HEK293T (cell line): ENCODE results near the gene IMPG1.

Experiments
- ARNT ChIP-seq: fragments of 450-650 bp; IDR thresholded peaks from 2 replicates; pipeline ENCODE4 v1.6.1; 2017; ENCODE audit warnings: mild to moderate bottlenecking
- BHLHE40 ChIP-seq: fragments of 450-650 bp; IDR thresholded peaks from 2 replicates; pipeline ENCODE4 v1.6.1; 2016; ENCODE audit warnings: mild to moderate bottlenecking, moderate library complexity, borderline replicate concordance
- CTBP1 ChIP-seq: fragments of 450-650 bp; IDR thresholded peaks from 2 replicates; pipeline ENCODE4 v1.6.1; 2016; ENCODE audit warnings: borderline replicate concordance
- ELF4 ChIP-seq: fragments of 450-650 bp; IDR thresholded peaks from 2 replicates; pipeline ENCODE4 v1.6.1; 2017; ENCODE audit warnings: antibody characterized with exemption
- FOXA1 ChIP-seq: fragments of 450-650 bp; IDR thresholded peaks from 2 replicates; pipeline ENCODE4 v1.6.1; 2016; ENCODE audit warnings: mild to moderate bottlenecking
- FOXK2 ChIP-seq: fragments of 450-650 bp; IDR thresholded peaks from 2 replicates; pipeline ENCODE4 v1.6.1; 2016; ENCODE audit warnings: mild to moderate bottlenecking
- FOXM1 ChIP-seq: fragments of 450-650 bp; IDR thresholded peaks from 2 replicates; pipeline ENCODE4 v1.6.1; 2017; ENCODE audit warnings: mild to moderate bottlenecking, borderline replicate concordance
- HDGF ChIP-seq: fragments of 450-650 bp; IDR thresholded peaks from 2 replicates; pipeline ENCODE4 v1.6.1; 2017; ENCODE audit warnings: antibody characterized with exemption, borderline replicate concordance
- L3MBTL2 ChIP-seq: fragments of 450-650 bp; conservative IDR thresholded peaks from 2 replicates; pipeline ENCODE4 v1.6.1; 2016; ENCODE audit warnings: mild to moderate bottlenecking
- PKNOX1 ChIP-seq: fragments of 450-650 bp; IDR thresholded peaks from 2 replicates; pipeline ENCODE4 v1.6.1; 2016
- SP1 ChIP-seq: fragments of 450-650 bp; IDR thresholded peaks from 2 replicates; pipeline ENCODE4 v1.6.1; 2017
- SUZ12 ChIP-seq: fragments of 450-650 bp; IDR thresholded peaks from 2 replicates; pipeline ENCODE4 v1.6.1; 2016; ENCODE audit warnings: mild to moderate bottlenecking
- TARDBP ChIP-seq: fragments of 450-650 bp; IDR thresholded peaks from 2 replicates; pipeline ENCODE4 v1.6.1; 2016
- ZNF384 ChIP-seq: fragments of 450-650 bp; IDR thresholded peaks from 2 replicates; pipeline ENCODE4 v1.6.1; 2016

GRCh38 chr6:75937846-75938245 lies 134.6 kb downstream of the IMPG1 start:
- TF ChIP-seq ZNF384: no peak
- no peak for TF ChIP-seq FOXM1
- TF ChIP-seq BHLHE40: no peak
- TF ChIP-seq SP1: no peak
- TF ChIP-seq HDGF: no peak
- no peak for TF ChIP-seq FOXA1
- no peak for TF ChIP-seq ARNT
- TF ChIP-seq ELF4: no peak
- no peak for TF ChIP-seq SUZ12
- no peak for TF ChIP-seq L3MBTL2
- TF ChIP-seq FOXK2: no peak
- no peak for TF ChIP-seq PKNOX1
- TF ChIP-seq TARDBP: no peak
- no peak for TF ChIP-seq CTBP1
